HG02870 (cell line): Measurements from ENCODE around the gene RASGEF1C.

Experiments
- ATAC-seq: cut with Tn5 transposase; IDR thresholded peaks from one replicate; pipeline ENCODE4 v1.9.1; 2021; ENCODE audit warnings: mild to moderate bottlenecking, moderate library complexity; ENCODE audit not compliant: unreplicated experiment

Gene RASGEF1C

GRCh38 chr5:180180421-180180820 is 28.6 kb downstream of the RASGEF1C start:
- ATAC-seq = no peak

- ATAC-seq = no peak
These were observed 29.3 kb downstream of the RASGEF1C start for GRCh38 chr5:180179442-180180420.

- no peak for ATAC-seq
These were observed 30.2 kb downstream of the RASGEF1C start for GRCh38 chr5:180178531-180179441.

- ATAC-seq = no peak
These were observed 32.8 kb downstream of the RASGEF1C start for GRCh38 chr5:180176191-180176590.

GRCh38 chr5:180175015-180175431 is 34.0 kb downstream of the RASGEF1C start:
- ATAC-seq = no peak

- no peak for ATAC-seq
These were observed 34.4 kb downstream of the RASGEF1C start for GRCh38 chr5:180174587-180174972.

- ATAC-seq = no peak
These were observed 35.0 kb downstream of the RASGEF1C start for GRCh38 chr5:180173875-180174586.

GRCh38 chr5:180173198-180173544 is 35.8 kb downstream of the RASGEF1C start:
- ATAC-seq = no peak

GRCh38 chr5:180172447-180173197 is 36.4 kb downstream of the RASGEF1C start:
- no peak for ATAC-seq

- no peak for ATAC-seq
These were observed 37.4 kb downstream of the RASGEF1C start for GRCh38 chr5:180171568-180172094.

GRCh38 chr5:180170810-180171567 is 38.0 kb downstream of the RASGEF1C start:
- no peak for ATAC-seq

- ATAC-seq = no peak
These were observed 38.8 kb downstream of the RASGEF1C start for GRCh38 chr5:180170106-180170809.

- ATAC-seq = no peak
These were observed 39.5 kb downstream of the RASGEF1C start for GRCh38 chr5:180169248-180170105.

- no peak for ATAC-seq
These were observed 40.3 kb downstream of the RASGEF1C start for GRCh38 chr5:180168758-180169157.

- ATAC-seq = no peak
These were observed 42.8 kb downstream of the RASGEF1C start for GRCh38 chr5:180166176-180166575.

GRCh38 chr5:180162304-180162661 is 46.7 kb downstream of the RASGEF1C start:
- ATAC-seq = no peak

GRCh38 chr5:180161420-180162303 is 47.3 kb downstream of the RASGEF1C start:
- no peak for ATAC-seq
